ENCODE data around the gene TMC2.

TMC2 gene

GRCh38 chr20:2537101-2537500 is 728 bp downstream of the TMC2 start:
- no peak overlapping the region for H3K4me3 ChIP-seq (ENCODE audit: low read length)
- no peak for TF ChIP-seq EZH2phosphoT487 (IDR thresholded peaks at IDR 0.05; ENCODE audit: borderline replicate concordance, low read length)
- no peak for TF ChIP-seq CTCF (IDR thresholded peaks at IDR 0.05; ENCODE audit: low read depth, low read length, poor library complexity, severe bottlenecking)
- no peaks in the 10 kb centered on the region for H3K36me3 ChIP-seq (ENCODE audit: control insufficient read depth, low read length)
- H3F3A ChIP-seq (ENCODE audit: control insufficient read depth, insufficient read depth) = no peaks in the 10 kb centered on the region
- no peaks in the 10 kb centered on the region for H3K9me3 ChIP-seq (ENCODE audit: control insufficient read depth, insufficient read depth, low read length)
- H4K20me1 ChIP-seq (ENCODE audit: control insufficient read depth, insufficient read depth, low read depth, low read length) = no peaks in the 10 kb centered on the region
- H3K79me2 ChIP-seq (ENCODE audit: control insufficient read depth, low read length) = no peaks in the 10 kb centered on the region
- H3K4me2 ChIP-seq (ENCODE audit: low read length) = no peak overlapping the region
- no peak overlapping the region for H3K27ac ChIP-seq (ENCODE audit: low read depth, low read length)
- peaks cover 3% of the 10 kb centered on the region for H3K27me3 ChIP-seq (ENCODE audit: control insufficient read depth, low read length)
- no peaks in the 10 kb centered on the region for H3K9me2 ChIP-seq (replicated peaks; ENCODE audit: control insufficient read depth, low read length)
- no peaks in the 10 kb centered on the region for H3K4me1 ChIP-seq (ENCODE audit: control insufficient read depth, low read length)

DNA sequence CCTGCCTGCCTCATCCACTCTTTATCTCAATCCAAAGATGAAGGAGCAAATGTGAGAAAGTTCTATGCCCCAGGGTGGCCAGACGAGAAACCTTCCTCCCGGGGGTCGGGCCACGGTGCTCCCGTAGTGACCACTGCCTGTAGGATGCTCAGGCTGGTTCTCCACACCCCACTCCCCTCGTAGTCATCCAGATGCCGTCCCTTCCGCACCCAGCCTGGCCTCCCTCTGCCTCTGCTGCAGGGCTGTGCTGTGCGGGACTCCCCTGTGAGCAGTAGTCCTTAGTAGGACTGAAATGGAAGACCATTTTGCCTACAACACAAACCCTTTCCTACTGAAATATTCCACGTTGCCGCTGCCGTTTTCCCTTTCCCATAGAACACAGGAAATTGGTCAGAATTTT is 2.0 kb downstream of the TMC2 start:
- Histone ChIP-seq H3K4me2 (ENCODE audit: low read length) (no peak overlapping the region), H3K9me3 (ENCODE audit: control insufficient read depth, insufficient read depth, low read length) (no peaks in the 10 kb centered on the region), H3K79me2 (ENCODE audit: control insufficient read depth, low read length) (no peaks in the 10 kb centered on the region), H4K20me1 (ENCODE audit: control insufficient read depth, insufficient read depth, low read depth, low read length) (no peaks in the 10 kb centered on the region), H3K4me3 (ENCODE audit: low read length) (no peak overlapping the region), H3K27me3 (ENCODE audit: control insufficient read depth, low read length) (peaks cover 4% of the 10 kb centered on the region), H3K4me1 (ENCODE audit: control insufficient read depth, low read length) (no peaks in the 10 kb centered on the region), H3K27ac (ENCODE audit: low read depth, low read length) (no peak overlapping the region), H3K36me3 (ENCODE audit: control insufficient read depth, low read length) (no peaks in the 10 kb centered on the region), H3F3A (ENCODE audit: control insufficient read depth, insufficient read depth) (no peaks in the 10 kb centered on the region), H3K9me2 (replicated peaks; ENCODE audit: control insufficient read depth, low read length) (no peaks in the 10 kb centered on the region)
- TF ChIP-seq CTCF (IDR thresholded peaks at IDR 0.05; ENCODE audit: low read depth, low read length, poor library complexity, severe bottlenecking) (no peak), EZH2phosphoT487 (IDR thresholded peaks at IDR 0.05; ENCODE audit: borderline replicate concordance, low read length) (no peak)

- no peaks in the 10 kb centered on the region for H3K79me2 ChIP-seq (ENCODE audit: control insufficient read depth, low read length)
- TF ChIP-seq CTCF (IDR thresholded peaks at IDR 0.05; ENCODE audit: low read depth, low read length, poor library complexity, severe bottlenecking) (no peak), EZH2phosphoT487 (IDR thresholded peaks at IDR 0.05; ENCODE audit: borderline replicate concordance, low read length) (no peak)
- no peaks in the 10 kb centered on the region for H3K36me3 ChIP-seq (ENCODE audit: control insufficient read depth, low read length)
- H3F3A ChIP-seq (ENCODE audit: control insufficient read depth, insufficient read depth) = no peaks in the 10 kb centered on the region
- H3K4me1 ChIP-seq (ENCODE audit: control insufficient read depth, low read length) = no peaks in the 10 kb centered on the region
- H3K4me2 ChIP-seq (ENCODE audit: low read length) = no peak overlapping the region
- peaks cover 4% of the 10 kb centered on the region for H3K27me3 ChIP-seq (ENCODE audit: control insufficient read depth, low read length)
- H4K20me1 ChIP-seq (ENCODE audit: control insufficient read depth, insufficient read depth, low read depth, low read length) = no peaks in the 10 kb centered on the region
- H3K9me3 ChIP-seq (ENCODE audit: control insufficient read depth, insufficient read depth, low read length) = no peaks in the 10 kb centered on the region
- no peaks in the 10 kb centered on the region for H3K9me2 ChIP-seq (replicated peaks; ENCODE audit: control insufficient read depth, low read length)
- no peak overlapping the region for H3K4me3 ChIP-seq (ENCODE audit: low read length)
- no peak overlapping the region for H3K27ac ChIP-seq (ENCODE audit: low read depth, low read length)
These were observed 2.8 kb downstream of the TMC2 start for GRCh38 chr20:2538931-2539720.
